ENCODE data around the gene HTR1D. TPM values are rescaled to one million over a fixed set of nuclear protein-coding genes. Genes with fewer than 3 reads are reported as not detected.
"Not testable (repeated sequence)": the region's sequence is repeated elsewhere in the genome, so short reads cannot be mapped to it uniquely, and the experiment has no call there.

Gene HTR1D
- total RNA-seq, 1 donor from 2014 or later = 0.19 TPM

DNA sequence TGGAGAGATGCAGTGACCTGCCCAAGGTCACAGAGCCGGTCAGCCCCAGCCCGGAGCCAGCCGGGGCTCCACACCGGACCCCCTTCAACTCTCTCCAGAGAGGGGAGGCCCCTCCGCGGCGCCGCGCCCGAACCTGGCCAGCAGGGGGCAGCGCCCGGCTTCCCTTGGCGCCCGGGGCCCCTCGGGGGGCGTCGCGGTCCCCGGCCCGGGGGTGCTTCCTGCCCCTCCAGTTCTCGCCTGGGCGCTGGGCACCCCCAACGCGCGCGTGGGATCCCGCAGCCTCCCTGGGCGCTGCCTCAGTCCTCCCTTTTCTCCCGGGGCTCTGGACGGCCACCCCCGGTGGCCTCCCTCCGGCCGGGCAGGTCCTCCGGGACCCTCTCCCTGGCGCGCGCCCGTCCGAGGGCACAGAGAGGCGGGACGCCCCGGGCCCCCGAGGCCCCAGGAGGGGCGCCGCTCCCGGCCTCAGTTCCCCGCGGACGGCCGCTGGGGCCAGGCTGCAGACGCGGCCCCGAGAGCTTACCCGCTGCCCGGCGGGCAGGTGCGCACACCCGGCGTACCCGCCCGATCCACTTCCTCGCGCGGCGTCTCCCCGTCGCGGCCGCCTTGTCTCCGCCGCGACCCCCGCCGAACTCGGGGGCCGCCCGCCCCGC is 406 bp downstream of the HTR1D start:
- DNase-seq (ENCODE audit: low read depth) = no peak

DNA sequence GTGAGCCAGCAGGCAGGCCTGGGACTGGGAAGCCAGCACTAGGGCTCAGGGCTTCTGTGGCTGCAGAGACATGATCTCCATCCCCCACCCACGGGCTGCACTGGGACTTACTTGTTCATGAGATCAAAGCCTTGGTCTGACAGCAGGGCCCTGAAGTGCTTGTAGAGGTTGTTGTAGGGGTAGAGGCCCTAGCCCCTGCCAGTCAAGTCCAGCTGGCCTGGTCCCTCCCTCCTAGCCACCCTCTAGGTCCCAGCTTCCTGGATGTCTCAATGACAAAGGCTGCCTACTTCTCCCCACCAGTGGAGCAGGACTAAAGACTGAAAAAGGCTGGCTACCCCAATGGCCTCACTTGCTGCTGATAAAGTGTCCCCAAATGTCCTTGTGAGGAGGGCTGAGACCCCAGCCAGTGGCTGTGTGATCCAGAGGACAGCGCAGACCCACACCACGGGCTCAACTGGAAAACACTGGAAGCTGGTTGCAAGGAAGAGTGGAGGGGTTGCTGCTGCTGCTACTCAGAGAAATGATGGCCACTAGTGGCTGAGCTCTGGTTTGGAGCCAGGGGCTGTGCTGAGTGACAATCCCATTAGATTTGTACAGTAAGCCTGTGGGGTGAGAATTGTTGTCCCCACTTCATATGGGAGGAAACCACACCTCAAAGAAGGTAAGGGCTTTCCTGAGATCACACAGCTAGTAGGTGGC is 1.4 kb downstream of the HTR1D start:
- DNase-seq (ENCODE audit: low read depth) = no peak

DNA sequence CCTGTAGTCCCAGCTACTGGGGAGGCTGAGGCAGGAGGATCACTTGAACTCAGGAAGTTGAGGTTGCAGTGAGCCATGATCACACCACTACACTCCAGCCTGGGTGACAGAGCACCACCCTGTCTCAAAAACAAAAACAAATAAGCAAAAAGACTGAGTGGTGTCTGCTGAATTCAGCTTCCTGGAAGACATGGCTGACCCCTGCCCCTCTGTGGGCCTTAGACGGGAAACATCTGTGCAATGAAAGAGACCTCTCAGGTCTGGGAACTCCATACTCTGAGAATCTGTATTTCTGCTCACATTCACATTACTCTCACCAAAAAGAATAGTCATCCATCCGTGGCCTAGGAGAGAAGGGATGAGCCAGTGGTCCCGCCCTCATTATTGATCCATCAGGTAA is 2.0 kb downstream of the HTR1D start:
- no peak for DNase-seq (ENCODE audit: low read depth)

DNA sequence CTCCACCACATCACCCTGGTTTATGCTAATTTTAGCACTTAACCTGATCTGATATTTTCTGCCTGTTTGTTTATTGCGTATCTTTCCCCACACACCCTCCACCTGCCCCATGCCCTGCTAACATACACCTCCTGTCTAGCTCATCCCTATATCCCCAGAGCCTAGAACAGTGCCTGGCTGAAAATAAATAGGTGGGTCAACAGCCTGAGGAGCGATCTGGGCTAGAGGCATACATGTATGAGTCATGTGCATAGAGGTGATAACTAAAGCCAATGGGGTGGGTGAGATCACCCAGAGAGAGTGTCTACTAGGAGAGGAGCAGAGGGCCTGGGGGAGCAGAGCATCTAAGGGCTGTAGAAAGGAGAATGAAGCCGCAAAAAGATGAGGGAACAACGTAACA is 2.7 kb downstream of the HTR1D start:
- no peak for DNase-seq (ENCODE audit: low read depth)

DNA sequence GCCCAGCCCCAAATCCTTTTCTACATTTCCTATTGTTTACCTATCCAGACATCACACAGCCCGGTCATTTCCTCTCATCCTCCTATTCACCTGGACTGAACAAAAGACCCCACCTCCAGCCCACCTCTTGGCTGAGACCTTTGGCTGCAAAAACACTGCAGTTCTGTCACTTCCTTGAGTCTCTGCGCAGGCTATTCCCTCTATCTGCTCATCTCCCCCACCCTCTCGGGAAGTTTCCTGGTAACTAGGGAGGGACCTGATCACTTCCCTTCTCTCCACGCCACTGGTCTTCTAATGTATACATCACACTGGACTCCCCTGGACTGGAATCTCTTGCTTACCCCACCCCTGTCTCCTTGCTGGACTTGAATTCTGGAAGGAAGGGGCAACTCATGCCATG is 5.3 kb downstream of the HTR1D start:
- no peak for DNase-seq (ENCODE audit: low read depth)

DNA sequence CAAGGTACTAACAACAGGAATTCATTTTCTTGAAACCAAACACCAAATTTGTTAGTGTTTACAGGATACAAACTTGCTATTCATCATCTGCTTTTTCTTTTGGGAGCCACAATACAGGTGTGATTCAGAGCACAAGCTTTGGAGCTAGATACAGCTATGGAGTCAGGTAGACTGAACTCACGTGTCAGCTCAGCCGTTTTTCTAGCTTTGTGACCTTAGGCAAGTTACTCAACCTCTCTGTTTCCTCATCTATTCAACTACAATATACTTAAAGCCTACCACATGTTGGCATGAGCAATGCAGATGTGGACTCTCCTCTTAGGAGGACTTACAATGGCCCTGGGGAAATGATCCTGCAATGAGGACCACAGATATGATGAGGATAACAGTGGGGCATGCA is 6.3 kb downstream of the HTR1D start:
- no peak for DNase-seq (ENCODE audit: low read depth)

DNA sequence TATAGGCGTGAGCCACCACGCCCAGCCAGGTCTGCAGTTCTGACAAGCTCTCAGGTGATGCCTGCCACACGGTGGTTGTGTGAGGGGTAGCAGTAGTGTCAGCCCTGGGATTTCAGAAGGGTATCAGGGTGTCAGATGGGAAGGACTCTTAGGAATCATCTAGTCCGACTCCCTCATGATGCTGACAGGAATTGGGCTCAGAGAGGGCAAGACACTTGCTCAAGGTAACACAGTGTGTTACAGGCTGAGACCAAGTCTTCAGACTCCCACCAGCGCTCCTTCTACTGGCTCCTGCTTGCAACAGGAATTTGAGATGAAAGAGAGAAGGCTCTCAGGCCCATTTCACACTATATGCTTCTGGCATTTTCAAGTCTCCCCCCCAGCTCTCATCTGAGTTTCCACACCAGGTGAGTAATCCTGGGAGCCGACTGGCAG is 6.9 kb downstream of the HTR1D start:
- DNase-seq (ENCODE audit: low read depth) = no peak

DNA sequence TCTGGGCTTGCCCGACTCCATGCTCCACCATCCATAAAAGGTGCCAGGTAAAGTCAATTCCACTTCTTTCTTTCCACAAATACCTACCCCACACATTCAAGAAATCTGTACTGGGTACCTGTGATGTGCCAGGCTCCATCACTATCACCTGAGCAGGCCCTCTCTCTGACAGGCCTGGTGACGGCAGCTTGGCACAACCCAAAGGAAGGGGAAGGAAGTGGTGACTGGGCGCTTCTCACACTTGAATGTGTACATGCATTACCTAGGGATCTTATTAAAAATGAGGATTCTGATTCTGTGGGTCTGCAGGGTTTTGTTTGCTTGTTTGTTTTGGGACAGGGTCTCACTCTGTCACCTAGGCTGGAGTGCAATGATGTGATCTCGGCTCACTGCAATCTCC is 7.5 kb downstream of the HTR1D start:
- no peak for DNase-seq (ENCODE audit: low read depth)

DNA sequence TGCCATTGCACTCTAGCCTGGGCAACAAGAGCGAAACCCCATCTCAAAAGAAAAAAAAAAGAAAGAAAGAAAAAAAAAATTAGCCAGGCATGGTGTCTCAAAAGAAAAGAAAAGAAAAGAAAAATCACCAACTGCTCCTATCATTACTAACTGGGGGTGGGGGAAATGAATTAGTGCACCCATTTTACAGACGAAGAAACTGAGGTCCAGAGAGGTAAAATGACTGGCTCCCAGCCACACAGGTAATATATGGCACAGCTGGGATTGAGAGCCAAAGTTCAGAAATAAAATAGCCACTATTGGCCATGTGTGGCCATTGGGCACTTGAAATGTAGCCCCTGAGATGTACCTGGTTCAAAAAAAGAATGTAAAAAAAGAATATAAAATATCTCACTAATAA is 8.8 kb downstream of the HTR1D start:
- no peak for DNase-seq (ENCODE audit: low read depth)

DNA sequence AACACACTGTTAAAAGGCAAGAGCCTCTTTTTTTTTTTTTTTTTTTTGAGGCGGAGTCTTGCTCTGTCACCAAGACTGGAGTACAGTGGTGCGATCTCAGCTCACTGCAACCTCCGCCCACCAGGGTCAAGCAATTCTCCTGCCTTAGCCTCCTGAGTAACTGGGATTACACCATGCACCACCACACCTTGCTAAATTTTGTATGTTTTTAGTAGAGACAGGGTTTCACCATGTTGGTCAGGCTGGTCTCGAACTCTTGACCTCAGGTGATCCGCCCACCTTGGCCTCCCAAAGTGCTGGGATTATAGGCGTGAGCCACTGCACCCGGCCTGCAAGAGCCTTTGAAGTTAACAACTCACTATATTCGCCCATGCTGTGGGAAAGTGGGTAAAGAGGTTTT is 9.6 kb downstream of the HTR1D start:
- not testable (repeated sequence) for DNase-seq (ENCODE audit: low read depth)

DNA sequence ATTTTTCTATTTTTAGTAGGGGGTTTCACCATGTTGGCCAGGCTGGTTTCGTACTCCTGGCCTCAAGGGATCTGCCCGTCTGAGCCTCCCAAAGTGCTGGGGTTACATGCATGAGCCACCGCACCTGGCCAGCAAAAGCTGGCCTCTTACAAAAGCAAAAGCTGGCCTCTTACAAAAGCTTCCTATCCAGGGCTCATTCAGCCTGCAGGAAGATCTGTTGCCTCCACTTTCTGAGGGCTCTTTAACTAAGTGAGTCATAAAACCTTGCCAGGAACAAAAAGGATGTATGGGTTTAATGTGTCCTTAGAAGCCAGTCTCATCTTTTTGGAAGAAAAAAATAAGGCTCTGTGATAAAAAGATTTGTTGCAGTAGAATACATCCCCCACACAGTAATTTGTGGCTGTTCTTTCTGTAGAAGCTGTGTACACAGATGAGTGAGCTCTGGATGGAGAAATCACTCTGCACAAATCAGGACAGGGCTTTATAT is 15.0 kb downstream of the HTR1D start:
- DNase-seq (ENCODE audit: low read depth) = peak; percentile 42

DNA sequence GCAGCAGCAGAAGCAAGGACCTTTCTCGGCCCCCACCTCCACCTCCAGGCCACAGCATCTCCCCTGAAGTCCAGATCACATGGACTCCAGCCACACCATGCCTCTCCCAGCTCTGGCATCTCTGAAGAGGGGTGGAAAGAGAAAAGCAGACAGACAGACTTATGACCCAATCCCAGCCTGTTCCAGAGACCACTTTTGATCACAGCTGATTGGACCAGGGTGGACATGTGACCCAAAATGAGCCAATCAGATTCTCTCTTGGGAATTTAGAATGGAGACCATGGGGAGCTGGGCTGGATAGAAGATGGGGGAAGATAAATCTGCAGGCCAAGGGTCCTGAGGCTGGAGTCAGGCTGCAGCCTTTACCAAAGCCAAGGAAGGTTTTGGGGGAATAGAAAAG is 16.4 kb downstream of the HTR1D start:
- no peak for DNase-seq (ENCODE audit: low read depth)

DNA sequence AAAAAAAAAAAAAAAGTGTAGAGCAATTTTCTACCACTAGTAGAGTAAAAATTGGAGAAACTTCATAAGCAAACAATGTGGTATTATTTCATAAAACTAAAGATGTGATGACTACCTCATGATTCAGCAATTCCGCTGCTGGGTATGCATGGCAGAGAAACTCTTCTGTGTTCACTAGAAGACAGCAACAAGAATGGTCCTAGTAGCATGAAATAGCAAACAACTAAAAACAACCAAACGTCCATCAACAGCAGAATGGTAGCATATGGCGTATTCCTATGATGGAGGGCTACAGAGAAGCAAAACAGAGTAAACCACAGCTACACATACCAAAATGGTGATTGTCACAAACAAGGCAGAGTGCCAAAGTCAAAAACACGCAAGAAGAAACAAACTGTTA is 18.9 kb downstream of the HTR1D start:
- peak; percentile 84 for DNase-seq (ENCODE audit: low read depth)

DNA sequence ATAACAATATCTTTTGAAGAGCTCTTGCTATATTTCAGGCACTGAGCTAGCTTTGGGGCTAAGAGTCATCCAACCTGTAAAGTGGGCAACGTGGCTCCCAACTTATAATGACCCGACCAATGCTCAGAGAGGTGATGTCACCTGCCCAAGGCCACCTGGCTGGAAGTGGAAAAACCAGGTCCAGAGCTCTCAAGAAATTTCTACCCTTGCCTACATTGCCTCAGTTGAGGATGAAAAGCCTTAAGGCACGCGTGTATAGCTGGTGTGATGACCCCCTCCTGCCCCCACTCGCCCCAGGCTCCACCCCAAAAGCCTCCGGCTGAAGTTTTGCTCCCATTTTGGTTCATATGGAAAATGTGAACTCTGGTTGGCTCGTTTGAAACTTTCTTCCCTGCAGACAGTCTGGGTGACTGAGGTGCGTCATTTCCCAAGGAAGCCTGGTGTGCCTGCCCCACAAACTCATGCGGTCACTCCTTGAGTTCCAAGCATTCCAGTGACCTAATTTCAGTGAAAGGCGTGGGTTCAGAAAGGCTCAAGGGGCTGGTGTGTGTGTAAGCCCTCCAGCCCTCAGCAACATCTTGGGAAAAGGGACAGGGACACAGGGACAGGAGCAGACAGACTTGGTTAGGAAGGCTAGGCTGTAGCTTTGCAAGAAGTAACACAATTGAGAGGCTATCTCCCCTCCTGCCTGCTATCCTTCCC is 20.5 kb downstream of the HTR1D start:
- peak; percentile 94 for DNase-seq (ENCODE audit: low read depth)

DNA sequence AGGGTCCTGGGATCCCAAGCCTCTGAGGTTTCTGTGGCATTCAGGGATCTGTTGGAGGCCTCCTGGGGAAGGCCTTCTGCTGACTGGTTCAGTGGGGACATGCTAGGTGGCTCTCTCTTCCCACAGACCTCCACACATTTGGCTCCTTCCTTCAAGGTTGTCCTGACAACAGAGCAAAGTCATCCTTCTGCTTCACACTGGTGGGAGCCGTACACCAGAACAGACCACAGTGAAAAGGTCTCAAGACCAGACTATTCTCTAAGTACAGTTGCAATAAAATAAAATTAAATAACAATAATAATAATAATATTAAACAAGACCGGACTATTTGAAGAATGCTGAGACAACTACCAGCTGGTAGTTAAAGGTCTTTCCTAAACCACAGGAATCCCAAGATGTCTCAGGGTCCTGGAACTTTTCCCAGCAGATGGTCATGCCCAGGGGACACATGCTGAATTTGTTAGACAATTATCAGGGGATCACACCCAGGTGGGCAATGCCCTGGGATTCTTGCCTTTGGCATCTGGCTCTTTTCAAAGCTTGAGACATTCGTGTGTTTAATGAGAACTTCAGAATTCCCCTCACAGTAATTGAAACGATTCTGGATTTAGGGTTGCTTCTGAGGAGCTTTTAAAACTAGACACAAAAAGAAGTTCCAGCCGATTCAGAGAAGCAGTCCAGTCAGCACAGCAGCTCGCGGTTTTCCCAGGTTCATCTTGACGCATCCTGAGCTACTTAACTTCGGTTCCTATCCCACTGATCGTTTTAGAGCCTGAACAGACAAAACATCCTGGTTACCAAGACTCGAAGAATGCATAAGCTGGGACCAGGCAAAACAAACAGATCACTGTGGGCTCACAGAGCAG is 22.9 kb downstream of the HTR1D start:
- peak; percentile 93 for DNase-seq (ENCODE audit: low read depth)

DNA sequence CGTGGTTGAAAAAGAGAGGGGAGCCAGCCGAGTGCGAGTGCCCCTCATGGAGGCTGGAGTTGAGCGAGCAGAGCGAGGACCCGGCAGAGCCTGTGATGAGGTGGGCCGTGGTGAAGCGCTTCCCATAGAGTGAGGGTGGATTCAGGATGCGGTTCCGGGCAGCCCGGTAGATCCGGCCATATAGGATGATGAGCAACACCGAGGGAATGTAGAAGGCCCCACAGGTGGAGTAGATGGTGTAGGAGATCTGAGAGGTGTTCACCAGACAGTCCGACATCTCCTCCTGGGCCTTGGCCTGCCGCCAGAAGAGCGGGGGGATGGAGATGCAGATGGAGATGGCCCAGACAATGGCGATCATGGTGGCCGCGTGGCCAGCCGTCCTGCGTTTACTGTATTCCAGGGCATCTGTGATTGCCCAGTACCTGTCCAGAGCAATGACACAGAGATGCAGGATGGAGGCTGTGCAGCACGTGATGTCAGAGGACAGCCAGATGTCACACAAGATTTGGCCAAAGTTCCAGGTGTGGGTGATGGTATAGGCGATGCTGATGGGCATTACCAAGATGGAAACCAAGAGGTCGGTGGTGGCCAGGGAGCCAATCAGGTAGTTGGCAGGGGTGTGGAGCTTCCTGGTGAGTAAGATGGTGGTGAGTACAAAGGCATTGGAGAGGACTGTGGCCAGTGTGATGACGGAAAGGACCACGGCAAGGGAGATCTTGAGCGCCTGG is 23.7 kb downstream of the HTR1D start:
- DNase-seq (ENCODE audit: low read depth) = no peak

DNA sequence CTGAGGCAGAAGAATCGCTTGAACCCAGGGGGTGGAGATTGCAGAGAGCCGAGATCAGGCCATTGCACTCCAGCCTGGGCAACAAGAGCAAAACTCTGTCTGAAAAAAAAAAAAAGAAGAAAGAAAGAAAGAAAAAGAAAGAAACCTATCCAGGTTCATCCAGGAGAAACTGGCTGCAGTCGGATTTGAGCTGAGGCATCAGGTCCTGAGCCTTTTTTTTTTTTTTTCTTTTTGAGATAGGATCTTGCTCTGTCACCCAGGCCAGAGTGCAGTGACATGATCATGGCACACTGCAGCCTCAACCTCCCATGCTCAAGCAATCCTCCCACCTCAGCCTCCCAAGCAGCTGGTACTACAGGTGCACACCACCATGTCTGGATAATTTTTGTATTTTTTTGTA is 26.1 kb downstream of the HTR1D start:
- DNase-seq (ENCODE audit: low read depth) = no peak

DNA sequence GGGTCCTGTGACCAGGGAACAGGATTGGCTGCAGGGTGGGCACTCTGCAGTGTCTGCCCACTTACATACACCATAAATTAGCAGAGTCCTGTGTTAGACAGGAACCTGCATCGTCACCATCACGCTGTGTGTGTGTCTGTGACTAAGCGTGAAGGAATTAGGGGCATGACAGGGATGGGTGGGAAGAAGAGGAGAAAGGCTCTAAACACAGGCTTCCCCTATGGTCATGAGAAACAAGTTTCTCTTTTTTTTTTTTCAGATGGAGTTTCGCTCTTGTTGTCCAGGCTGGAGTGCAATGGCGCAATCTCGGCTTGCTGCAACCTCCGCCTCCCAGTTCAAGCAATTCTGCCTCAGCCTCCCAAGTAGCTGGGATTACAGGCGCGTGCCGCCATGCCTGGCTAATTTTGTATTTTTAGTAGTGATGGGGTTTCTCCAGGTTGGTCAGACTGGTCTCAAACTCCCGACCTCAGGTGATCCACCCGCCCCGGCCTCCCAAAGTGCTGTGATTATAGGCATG is 28.3 kb downstream of the HTR1D start:
- DNase-seq (ENCODE audit: low read depth) = peak; percentile 80

DNA sequence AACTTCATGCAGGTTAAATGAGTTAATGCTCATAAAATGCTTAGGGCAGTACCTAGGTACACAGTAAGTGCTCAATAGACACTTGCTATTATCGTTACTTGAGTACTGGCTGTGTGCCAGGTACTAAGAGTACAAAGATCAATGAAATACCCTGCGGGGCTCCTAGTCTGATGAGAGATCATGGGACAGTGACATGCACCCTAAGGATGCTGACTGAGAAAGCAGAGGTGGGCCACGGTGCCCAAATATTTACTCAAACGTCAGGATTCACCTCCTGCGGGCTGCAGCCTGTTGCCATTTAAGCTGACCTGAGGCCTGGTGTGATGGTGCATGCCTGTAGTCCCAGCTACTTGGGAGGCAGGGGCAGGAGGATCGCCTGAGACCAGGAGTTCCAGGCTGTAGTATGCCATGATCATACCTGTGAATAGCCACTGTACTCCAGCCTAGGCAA is 28.8 kb downstream of the HTR1D start:
- DNase-seq (ENCODE audit: low read depth) = no peak

DNA sequence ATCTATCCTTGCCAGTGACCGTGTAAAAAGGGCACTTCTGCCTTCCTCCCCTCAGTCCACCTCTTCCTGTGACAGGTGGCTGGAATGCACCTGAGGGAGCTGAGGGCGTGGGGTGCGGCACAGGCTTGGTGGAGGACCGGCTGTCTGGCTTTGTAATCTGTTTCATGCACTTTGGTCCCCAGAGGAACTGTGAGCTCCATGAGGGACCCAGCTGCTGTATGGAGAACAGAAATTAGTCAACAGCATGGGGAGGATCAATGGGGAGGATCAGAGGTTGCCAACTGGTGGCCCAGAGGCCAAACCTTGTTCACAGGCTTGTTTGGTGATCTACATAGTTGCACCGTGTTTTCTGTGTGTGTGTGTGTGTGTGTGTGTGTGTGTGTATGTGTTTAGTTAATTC is 29.7 kb downstream of the HTR1D start:
- no peak for DNase-seq (ENCODE audit: low read depth)

Data from myocyte (in vitro differentiated cells).